PFSK-1 (cell line): ENCODE data around the gene FBXO22.

ENCODE experiments used
- FOXP2 ChIP-seq: optimal IDR thresholded peaks from 2 replicates; pipeline ENCODE3; 2011; ENCODE audit warnings: borderline replicate concordance, control low read depth, inconsistent platforms; ENCODE audit not compliant: insufficient read depth; ENCODE audit errors: extremely low read length, extremely low read depth
- POLR2AphosphoS5 ChIP-seq: IDR thresholded peaks from 2 replicates; pipeline ENCODE4 v1.6.1; 2012; ENCODE audit warnings: low read depth, mild to moderate bottlenecking, control low read depth, low read length, moderate library complexity
- SIN3A ChIP-seq: IDR thresholded peaks from 2 replicates; pipeline ENCODE4 v1.6.1; 2012; ENCODE audit warnings: mild to moderate bottlenecking, low read length, moderate library complexity, borderline replicate concordance; ENCODE audit not compliant: insufficient read depth
- TAF1 ChIP-seq: IDR thresholded peaks from 2 replicates; pipeline ENCODE4 v1.6.1; 2012; ENCODE audit warnings: low read length, control low read depth, borderline replicate concordance; ENCODE audit not compliant: insufficient read depth
- TF ChIP-seq, protein P1 (sequence below), 2 experiments: IDR thresholded peaks; 2 replicates each; pipeline versions ENCODE4 v1.6.1 to v1.8.0; 2011 to 2012; ENCODE audit warnings: low read depth in 2 of 2, low read length in 2 of 2, control low read depth in 1 of 2, inconsistent platforms in 1 of 2, mild to moderate bottlenecking in 1 of 2, moderate library complexity in 1 of 2; ENCODE audit not compliant: insufficient read depth in 1 of 2

Gene FBXO22

DNA sequence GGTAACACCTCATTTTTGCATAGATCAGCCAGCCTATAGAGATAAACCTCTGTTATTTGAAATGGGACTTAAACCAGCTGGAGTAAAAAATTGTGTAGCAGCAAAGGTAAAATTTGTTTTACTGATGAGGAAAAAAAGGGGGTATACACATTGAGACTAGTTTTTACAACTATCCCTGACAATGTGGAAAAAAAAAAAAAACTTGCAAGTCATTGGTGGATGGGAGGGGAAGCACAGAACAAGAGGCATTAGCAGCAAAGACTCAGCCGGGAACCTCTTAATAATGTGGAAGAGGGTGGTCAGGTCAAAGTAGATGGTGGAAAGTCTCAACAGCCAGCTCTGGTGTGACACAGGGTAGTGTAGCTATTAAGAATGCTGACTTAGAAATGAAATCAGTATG, 14.5 kb downstream of the FBXO22 start:
- TF ChIP-seq POLR2AphosphoS5 (no peak), TAF1 (no peak), FOXP2 (no peak), SIN3A (no peak)
- TF ChIP-seq, protein P1, sequence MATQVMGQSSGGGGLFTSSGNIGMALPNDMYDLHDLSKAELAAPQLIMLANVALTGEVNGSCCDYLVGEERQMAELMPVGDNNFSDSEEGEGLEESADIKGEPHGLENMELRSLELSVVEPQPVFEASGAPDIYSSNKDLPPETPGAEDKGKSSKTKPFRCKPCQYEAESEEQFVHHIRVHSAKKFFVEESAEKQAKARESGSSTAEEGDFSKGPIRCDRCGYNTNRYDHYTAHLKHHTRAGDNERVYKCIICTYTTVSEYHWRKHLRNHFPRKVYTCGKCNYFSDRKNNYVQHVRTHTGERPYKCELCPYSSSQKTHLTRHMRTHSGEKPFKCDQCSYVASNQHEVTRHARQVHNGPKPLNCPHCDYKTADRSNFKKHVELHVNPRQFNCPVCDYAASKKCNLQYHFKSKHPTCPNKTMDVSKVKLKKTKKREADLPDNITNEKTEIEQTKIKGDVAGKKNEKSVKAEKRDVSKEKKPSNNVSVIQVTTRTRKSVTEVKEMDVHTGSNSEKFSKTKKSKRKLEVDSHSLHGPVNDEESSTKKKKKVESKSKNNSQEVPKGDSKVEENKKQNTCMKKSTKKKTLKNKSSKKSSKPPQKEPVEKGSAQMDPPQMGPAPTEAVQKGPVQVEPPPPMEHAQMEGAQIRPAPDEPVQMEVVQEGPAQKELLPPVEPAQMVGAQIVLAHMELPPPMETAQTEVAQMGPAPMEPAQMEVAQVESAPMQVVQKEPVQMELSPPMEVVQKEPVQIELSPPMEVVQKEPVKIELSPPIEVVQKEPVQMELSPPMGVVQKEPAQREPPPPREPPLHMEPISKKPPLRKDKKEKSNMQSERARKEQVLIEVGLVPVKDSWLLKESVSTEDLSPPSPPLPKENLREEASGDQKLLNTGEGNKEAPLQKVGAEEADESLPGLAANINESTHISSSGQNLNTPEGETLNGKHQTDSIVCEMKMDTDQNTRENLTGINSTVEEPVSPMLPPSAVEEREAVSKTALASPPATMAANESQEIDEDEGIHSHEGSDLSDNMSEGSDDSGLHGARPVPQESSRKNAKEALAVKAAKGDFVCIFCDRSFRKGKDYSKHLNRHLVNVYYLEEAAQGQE (IDR thresholded peaks at IDR 0.05; ENCODE audit: insufficient read depth in 1 of 2, low read depth in 2 of 2, low read length in 2 of 2), result no peak

DNA sequence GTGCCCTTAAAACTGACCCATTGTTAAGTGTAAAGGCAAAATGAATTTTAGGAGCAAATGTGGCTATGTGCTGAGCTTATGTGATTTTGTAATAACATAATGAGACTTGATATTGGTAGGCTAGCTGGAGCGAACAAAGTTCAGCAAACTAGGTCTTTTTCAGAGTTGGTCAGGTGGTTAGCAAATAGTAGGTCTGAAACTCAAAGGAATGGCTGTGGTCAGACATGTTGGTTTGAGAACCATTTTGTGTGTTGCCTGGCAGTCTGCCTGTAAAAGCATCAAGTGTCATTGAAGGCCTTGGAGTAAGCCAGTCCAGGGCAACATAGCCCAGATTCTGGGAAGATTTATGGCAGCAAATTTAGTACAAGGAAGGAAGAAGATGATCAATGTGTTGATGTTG, 16.4 kb downstream of the FBXO22 start:
- TF ChIP-seq, protein P1 (IDR thresholded peaks at IDR 0.05; ENCODE audit: insufficient read depth in 1 of 2, low read depth in 2 of 2, low read length in 2 of 2), result no peak
- TF ChIP-seq SIN3A (no peak), FOXP2 (no peak), POLR2AphosphoS5 (no peak), TAF1 (no peak)

DNA sequence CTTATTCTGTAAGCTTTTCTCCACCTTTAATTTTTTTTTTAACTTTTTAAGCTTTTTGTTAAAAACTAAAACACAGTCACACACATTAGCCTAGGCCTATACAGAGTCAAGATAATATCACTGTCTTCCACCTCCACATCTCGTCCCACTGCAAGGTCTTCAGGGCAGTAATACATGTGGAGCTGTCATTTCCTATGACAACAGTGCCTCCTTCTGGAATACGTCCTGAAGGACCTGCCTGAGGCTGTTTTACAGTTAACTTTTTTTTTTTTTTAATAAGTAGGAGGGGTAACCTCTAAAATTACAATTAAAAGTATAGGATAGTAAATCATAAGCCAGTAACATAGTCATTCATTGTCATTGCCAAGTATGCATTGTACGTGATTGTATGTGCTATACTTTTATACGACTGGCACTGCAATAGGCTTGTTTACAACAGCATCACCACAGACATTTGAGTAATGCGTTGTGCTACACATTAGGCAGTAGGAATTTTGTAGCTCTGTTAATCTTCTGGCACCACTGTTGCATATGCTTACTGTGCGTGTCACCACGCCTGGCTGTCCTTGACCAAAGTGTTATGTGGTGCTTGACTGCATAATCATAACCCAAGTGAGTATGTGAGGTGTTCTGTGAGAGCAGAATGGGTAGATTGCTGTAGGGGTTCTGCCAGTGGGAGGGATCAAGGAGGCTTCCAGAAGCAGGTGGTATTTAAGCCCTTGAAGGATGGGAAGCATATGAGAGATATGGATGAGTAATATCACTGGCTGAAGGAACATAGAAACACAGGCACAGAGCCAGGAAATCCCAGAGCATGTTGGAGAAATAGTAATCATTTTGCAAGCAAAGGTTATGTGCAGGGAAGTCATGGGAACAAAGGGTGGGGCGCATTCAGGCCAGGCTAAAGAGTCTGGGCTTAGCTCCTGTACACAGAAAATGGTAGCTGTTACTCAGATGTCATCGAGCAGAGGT, 18.3 kb downstream of the FBXO22 start:
- TF ChIP-seq POLR2AphosphoS5 (no peak), TAF1 (no peak), SIN3A (no peak), FOXP2 (no peak)
- TF ChIP-seq, protein P1 (IDR thresholded peaks at IDR 0.05; ENCODE audit: insufficient read depth in 1 of 2, low read depth in 2 of 2, low read length in 2 of 2), result no peak

DNA sequence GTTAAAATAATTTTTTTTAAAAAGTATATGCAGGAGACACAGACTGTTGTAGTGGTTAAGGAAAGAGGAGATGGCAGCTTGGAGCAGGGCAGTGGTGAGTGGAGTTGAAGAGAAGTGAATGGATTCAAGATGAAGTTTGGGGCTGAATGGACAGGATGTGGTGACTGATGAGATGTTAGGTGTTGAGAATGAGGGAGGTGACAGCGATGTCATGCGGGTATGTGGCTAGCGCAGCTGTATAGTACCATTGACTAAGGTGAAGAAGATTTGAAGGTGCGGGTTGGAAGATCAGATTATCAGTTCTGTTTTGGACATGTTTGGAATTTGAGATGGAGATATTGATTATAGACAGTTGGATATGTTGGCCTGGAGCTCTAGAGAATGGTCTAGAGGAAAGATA, 20.1 kb downstream of the FBXO22 start:
- TF ChIP-seq FOXP2 (no peak), SIN3A (no peak), TAF1 (no peak), POLR2AphosphoS5 (no peak)
- TF ChIP-seq, protein P1 (IDR thresholded peaks at IDR 0.05; ENCODE audit: insufficient read depth in 1 of 2, low read depth in 2 of 2, low read length in 2 of 2), result no peak

DNA sequence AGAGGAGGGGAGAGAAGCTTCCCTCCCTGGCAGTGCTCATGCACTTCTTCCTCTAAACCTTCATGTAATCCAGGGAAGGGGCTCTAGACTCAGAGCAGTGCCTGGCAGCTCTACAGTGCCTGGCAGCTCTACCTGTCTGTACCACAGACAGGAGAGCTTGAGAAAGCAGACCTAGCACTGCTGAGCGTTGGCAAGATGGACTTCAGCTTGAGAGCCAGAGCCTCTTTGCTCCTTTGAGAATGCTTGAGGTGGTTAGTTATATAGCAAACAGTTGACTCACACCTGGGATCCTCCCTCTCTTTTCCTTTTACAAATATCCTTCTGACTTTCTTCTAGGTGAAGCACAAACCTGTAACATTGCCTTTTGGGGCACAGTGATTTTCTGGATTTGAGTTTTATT, 20.9 kb downstream of the FBXO22 start:
- TF ChIP-seq, protein P1 (IDR thresholded peaks at IDR 0.05; ENCODE audit: insufficient read depth in 1 of 2, low read depth in 2 of 2, low read length in 2 of 2), result no peak
